Measurements from ENCODE around the gene IVD.

Gene IVD

DNA sequence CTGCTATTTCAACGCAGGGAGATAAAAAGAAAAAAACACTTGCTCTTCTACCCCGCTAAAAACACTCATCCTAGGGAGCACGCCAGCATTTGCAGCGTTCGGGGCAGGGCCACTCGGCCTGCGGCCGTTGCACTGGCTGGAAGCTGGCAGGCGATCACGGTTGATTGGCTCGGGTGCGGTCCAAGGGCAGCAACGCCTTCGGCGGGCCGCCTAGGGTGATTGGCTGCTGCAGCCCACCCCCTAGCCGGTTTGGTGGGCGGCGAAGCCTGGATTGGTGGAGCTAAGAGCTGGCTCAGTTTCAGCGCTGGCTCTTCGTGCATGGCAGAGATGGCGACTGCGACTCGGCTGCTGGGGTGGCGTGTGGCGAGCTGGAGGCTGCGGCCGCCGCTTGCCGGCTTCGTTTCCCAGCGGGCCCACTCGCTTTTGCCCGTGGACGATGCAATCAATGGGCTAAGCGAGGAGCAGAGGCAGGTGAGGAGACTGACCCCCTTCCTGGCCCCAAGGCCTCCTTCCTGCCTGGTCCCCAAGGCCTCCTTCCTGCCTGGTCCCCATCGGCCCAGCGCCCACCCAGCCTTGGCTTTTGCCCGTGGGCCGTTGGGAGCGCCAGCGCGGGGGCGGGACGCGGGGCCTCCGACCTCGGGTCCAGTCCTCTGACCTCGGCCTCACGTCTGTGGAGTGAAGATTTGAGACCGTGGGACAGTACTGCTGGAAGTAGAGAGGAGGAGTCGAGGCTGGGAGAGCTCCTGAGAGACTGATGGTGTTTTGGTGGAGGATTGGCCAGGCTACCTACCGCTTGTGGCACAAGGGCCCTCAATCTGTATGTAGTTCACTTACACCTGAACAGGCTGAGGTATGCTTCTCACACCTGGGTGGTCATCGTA is at the start of gene IVD:
TSS of gene IVD (plus strand) at position 295 of the 881 bp plus-strand sequence. CDS start at position 328, 33 bp downstream.
- DNase-seq (ENCODE audit: low read depth): peak; percentile 66

DNA sequence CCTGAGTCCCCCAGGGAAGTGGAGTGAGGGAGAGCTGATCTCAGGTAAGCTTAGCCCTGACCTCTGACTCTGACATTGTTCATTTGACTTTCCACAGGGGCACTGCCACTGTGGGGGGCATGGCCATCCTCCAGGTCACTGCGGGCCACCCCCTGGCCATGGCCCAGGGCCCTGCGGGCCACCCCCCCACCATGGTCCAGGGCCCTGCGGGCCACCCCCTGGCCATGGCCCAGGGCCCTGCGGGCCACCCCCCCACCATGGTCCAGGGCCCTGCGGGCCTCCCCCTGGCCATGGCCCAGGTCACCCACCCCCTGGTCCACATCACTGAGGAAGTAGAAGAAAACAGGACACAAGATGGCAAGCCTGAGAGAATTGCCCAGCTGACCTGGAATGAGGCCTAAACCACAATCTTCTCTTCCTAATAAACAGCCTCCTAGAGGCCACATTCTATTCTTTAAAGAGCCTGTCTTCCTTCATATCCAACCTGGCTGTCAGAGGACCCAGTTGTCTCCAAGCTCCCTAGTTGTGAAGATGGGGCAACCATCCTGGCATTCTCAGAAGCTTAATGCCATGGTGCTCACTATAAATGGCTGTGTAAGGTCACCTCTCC is 49.5 kb upstream of the IVD start:
- DNase-seq (ENCODE audit: low read depth): no peak

DNA sequence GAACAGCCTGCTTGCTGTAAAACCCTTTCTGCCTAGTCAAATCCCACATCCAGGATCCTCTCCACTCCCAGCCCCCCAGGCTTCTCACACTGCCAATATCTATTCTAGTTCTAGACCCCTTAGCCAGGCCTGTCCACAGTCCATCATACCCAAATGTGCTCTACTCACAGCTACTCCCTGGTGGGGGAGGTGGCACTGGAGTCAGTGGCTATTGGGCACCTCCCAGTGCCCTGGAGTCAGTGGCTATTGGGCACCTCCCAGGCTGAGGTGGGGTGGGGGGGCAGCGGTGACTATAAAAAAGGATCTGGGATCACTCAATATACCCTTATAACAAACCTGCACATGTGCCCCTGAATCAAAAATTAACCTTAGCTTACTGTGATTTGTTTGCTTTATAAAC is 48.3 kb upstream of the IVD start:
- no peak for DNase-seq (ENCODE audit: low read depth)

DNA sequence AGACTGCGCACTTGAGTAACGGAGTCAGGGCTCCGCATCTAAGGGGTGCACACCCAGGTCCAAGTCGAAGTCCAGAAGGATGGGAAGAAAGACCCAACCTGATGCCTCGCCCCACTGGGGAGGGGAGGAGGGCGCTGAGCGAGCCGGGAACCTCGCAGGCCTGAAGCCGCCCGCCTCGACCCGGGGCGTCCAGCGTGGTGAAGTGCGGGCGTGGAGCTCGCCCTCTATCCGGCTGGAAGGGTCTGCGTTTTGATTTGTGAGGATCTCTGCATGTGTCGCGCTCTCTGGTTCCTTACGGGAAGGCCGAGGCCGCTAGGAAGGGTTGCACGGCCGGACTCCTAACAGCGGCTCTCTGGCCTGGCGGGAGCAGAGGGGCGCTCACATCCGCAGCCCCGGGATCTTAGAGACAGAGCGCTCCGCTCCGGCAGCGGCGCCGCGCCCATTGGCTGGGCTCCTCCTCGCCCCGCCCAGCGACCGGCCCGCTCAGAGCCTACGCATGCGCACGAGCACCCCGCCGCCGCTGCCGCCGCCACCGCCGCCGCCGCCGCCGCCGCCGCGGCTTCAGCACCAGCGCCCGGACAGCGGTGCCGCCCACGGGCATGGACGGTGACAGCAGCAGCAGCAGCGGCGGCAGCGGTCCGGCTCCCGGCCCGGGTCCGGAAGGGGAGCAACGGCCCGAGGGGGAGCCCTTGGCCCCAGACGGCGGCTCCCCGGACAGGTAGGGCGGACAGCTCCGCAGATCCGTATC is 47.7 kb upstream of the IVD start, which contains the start of gene DISP2:
TSS of gene DISP2 (plus strand) at position 497 of the 748 bp plus-strand sequence. CDS start at position 600, 103 bp downstream.
- peak; percentile 78 for DNase-seq (ENCODE audit: low read depth)

DNA sequence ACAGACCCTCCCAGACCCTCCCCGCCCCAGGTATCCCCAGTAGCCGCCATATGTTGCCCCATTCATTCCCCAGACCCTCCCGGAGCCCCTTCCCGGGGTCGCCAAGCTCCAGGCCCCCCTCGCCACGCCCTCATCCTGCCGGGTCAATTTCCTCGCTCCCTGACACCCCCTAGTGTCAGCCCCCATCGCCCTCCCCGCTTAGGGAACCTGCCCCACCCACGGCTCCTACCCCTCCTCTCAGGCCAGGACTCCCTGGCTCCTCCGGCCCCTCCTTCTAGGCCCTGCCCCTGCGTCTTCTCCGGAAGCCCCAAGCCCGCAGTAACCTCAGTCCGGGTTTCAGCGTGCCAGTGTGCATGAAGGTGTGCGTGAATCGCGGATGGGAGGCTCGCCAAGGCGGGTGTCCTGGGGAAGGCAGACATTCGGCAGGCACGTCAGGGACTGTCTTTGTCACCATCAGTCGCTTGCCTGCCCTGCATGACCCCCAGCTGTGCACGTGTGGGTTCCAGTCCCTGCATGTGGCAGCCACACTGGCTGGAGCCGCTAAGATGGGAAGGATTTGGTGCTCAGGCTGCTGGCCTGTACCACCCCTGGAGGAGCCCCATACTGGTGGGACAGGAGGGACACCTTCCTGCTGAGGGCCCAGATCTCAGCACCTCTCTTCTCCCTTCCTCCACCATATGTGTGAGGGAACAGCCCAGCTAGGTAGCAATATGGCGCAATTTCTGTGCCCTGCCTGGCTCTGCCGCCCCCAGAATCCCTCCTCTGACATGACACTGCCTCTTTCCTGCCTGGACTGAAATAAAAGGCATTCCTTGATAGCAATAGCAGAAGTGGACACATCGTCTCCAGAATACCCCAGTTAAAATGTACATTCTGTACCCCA is 46.9 kb upstream of the IVD start:
- no peak for DNase-seq (ENCODE audit: low read depth)

DNA sequence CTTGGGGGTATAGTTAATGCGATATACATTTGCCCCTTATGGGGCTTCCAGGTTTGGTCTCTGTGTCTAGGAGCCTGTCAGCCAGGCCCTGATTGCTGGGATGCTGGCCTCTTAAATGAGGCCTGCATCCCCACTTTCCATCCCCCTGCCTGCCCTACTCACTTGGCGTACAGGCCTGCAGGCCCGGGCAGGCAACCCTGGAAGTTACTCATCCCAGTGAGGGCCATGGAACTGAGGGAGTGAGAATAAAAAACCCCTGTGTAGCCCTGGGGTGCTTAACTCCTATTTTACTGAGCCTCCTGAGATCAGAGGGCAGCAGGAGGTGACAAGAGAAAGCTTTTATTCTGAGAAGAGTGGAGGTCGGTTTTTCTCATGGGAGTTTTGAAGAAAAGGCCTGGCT is 45.6 kb upstream of the IVD start:
- no peak for DNase-seq (ENCODE audit: low read depth)

DNA sequence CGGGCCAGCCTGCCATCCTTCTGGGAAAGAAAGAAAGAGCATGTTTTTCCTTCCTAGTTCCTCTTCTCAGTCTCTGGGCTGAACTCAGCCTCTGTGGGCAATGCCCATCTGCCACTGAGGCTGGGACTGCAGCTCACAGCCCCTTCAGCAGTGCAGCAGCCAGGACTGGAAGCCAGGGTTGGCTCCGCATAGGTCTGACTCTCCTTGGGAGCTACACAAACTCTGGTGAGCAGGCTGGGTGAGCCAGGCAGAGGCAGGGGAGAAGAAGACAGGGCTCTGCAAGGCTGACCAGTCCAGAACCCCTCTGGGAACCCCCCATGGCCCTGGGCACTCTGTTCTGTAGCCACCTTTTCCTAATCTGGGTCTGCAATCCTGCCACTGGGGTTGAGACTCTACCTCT is 44.0 kb upstream of the IVD start:
- no peak for DNase-seq (ENCODE audit: low read depth)

DNA sequence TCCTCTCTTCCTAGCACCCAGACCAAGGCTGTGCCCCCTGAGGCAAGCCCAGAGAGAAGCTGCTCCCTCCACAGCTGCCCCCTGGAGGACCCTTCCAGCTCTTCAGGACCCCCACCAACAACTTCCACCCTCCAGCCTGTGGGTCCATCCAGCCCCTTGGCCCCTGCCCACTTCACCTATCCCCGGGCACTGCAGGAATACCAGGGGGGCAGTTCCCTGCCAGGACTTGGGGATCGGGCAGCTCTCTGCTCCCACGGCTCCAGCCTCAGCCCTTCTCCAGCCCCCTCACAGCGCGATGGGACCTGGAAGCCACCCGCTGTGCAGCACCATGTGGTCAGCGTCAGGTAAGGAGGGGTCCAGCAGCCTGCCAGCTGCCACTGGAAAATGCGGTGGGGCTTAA is 42.0 kb upstream of the IVD start:
- no peak for DNase-seq (ENCODE audit: low read depth)

DNA sequence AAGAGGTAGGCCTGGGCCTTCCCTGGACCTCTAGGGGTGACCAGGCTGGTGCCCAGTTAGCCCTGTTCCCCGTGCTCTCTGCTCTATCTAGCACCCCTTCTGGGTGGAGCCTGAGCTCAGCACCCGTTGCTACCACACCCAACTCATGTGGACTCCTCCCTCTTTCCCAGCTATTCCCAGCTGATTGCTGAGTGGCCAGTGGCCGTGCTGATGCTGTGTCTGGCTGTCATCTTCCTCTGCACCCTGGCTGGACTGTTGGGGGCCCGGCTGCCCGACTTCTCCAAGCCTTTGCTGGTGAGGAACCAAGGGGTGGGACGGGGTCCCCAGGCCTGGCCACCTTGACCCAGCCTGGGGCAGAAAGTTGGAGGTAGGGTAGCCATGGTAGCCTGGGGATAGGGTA is 41.3 kb upstream of the IVD start:
- no peak for DNase-seq (ENCODE audit: low read depth)

DNA sequence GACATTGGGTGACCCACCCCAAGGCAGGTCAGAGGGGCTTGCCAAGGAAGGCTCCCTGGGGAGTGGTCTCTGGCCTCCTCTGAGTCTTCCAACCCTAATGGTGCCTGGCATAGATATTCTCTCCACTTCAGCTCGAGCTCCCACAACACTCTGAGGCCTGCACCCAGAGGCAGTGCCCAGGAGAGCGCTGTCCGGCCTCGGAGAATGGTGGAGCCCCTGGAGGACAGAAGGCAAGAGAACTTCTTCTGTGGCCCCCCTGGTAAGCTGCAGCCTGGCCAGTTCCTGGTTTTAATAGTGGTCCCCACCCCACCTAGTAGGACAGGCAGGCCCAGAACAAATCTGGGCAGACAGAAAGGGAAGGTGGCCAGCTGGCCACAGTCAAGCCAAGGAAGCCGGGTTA is 40.6 kb upstream of the IVD start:
- DNase-seq (ENCODE audit: low read depth): no peak

DNA sequence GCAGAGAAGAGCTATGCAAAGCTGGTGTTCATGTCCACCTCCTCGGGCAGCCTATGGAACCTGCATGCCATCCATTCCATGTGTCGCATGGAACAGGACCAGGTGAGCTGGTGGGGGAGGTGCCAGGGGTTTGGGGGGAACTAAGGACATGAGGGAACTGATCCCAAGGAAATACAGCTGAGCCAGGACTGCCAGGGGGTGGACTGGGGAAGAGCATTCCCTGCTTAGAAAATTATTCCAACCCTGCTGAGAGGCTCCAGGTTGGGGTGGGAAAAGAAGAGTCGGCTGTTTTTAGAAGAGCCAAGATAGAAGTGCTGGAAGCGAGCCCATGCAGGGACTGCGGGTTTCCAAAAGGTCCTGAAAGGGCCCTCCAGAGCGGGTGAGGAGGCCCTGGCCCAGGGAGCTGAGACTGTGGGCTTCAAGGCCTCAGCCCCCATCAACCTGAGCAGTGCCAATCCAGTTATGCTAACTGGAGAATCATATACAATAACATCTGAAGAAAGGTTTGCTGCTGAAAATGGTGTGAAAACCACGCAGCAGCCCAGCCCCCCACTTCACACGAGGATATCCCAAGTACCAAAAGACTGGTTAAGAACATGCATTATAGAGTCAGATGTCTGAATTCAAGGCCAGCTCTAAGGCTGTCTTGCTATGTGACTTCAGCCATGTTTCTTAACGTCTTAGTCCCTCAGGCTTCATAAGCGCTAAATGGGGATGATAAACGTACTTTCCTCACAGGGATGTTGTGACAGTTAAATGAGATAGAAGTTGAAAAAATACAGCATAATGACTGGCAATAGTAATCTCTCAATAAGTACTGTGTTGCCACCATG is 39.8 kb upstream of the IVD start:
- no peak for DNase-seq (ENCODE audit: low read depth)

DNA sequence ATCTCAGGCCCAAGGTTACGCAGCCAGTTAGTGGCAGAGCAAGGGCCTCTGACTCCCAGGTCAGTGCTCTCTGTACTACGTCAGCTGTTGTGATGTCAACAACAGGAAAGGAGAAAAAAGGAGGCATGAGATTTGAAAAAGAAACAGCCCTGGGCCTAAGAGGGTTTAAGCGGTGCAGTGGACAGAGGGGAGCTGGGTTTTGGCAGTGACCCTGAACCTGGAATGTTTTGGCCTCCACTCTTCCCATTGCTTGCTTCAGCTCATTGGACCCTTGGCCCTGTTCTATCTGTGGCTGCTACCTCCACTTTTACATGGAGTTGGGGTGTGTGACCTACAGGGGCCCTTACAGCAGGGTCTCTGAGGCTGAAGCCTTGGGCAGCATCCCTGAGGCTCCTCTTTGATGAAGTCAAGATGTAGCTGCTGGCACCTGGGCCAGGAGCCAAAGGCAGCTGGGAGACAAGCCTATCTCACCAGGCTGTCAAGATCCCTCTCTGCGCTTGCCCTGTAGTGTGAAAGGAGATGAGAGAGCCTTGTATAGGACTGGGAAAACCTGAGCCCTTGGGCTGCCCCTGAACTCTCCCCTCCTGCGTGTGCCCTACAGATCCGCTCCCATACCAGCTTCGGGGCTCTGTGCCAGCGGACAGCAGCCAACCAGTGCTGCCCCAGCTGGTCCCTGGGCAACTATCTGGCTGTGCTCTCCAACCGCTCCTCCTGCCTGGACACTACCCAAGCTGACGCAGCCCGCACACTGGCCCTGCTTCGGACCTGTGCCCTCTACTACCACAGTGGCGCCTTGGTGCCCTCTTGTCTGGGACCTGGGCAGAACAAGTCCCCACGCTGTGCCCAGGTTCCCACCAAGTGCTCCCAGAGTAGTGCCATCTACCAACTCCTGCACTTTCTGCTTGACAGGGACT is 38.9 kb upstream of the IVD start:
- no peak for DNase-seq (ENCODE audit: low read depth)

DNA sequence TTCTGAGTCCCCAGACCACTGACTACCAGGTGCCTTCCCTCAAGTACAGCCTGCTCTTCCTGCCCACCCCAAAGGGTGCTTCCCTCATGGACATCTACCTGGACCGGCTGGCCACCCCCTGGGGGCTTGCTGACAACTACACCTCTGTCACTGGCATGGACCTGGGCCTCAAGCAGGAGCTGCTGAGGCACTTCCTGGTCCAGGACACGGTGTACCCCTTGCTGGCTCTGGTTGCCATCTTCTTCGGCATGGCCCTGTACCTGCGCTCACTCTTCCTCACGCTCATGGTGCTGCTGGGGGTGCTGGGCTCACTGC is 38.3 kb upstream of the IVD start:
- DNase-seq (ENCODE audit: low read depth): no peak

DNA sequence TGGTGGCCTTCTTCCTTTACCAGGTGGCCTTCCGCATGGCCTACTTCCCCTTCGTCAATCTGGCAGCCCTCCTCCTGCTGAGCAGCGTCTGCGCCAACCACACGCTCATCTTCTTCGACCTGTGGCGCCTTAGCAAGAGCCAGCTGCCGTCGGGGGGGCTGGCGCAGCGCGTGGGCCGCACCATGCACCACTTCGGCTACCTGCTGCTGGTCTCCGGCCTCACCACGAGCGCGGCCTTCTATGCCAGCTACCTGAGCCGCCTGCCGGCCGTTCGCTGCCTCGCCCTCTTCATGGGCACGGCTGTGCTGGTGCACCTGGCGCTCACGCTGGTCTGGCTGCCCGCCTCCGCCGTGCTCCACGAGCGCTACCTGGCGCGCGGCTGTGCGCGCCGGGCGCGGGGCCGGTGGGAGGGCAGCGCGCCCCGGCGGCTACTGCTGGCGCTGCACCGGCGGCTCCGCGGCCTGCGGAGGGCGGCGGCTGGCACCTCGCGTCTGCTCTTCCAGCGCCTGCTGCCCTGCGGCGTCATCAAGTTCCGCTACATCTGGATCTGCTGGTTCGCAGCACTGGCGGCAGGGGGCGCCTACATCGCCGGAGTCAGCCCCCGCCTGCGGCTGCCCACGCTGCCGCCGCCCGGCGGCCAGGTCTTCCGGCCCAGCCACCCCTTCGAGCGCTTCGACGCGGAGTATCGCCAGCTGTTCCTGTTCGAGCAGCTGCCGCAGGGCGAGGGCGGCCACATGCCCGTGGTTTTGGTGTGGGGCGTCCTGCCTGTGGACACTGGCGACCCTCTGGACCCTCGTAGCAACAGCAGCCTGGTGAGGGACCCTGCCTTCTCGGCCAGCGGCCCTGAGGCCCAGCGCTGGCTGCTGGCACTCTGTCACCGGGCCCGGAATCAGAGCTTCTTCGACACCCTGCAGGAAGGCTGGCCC is 37.6 kb upstream of the IVD start:
- DNase-seq (ENCODE audit: low read depth): peak; percentile 55

DNA sequence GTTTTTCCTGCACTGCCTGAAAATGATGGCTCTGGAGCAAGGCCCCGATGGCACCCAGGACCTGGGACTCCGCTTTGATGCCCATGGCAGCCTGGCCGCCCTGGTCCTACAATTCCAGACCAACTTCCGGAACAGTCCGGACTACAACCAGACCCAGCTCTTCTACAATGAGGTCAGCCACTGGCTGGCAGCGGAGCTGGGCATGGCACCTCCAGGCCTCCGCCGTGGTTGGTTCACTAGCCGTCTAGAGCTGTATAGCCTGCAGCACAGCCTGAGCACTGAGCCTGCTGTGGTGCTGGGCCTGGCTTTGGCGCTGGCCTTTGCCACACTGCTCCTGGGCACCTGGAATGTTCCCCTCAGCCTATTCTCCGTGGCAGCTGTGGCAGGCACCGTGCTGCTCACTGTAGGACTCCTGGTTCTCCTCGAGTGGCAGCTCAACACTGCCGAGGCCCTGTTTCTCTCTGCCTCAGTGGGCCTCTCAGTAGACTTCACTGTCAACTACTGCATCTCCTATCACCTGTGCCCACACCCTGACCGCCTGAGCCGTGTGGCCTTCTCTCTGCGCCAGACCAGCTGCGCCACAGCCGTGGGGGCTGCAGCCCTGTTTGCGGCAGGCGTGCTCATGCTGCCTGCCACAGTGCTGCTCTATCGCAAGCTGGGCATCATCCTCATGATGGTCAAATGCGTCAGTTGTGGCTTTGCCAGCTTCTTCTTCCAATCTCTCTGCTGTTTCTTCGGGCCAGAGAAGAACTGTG is 36.7 kb upstream of the IVD start:
- no peak for DNase-seq (ENCODE audit: low read depth)

DNA sequence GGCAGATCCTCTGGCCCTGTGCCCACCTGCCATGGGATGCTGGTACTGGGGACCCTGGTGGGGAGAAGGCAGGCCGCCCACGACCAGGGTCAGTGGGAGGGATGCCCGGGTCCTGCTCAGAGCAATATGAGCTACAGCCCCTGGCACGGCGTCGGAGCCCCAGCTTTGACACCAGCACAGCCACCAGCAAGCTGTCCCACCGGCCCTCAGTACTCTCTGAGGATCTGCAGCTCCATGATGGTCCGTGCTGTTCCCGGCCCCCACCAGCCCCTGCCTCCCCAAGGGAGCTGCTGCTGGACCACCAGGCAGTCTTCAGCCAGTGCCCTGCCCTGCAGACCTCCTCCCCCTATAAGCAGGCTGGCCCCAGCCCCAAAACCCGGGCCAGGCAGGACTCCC is 36.1 kb upstream of the IVD start:
- DNase-seq (ENCODE audit: low read depth): no peak

DNA sequence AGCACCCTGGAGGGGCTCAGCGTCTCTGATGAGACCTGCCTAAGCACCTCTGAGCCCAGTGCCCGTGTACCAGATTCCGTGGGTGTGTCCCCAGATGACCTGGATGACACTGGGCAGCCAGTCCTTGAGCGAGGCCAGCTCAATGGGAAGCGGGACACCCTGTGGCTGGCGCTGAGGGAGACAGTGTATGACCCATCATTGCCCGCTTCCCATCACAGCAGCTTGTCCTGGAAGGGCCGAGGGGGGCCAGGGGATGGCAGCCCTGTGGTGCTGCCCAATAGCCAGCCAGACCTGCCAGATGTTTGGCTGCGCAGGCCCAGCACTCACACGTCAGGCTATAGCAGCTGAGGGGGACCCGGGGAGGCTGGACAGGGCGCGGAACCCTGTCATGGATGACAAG is 35.6 kb upstream of the IVD start:
- DNase-seq (ENCODE audit: low read depth): no peak

DNA sequence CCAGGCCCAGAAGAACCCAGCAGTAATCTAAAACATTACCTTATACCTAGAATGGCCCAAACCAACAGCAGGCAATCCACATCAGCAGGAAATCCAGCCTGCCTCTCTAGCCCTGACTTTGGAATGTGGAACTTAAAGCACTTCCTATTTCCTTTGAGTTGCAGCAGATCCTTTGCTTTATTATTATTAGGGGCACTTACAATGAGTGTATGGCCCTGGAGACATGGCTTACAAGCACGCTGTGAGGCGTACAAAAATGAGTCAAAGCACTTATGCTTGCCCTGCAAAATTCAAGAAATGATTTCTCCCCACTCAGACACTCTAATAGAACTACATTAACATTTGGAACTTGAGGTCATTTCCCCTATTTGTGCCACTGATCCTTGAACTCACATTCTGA is 32.6 kb upstream of the IVD start:
- no peak for DNase-seq (ENCODE audit: low read depth)
